HTR-8/SVneo (cell line): ENCODE results near the gene NCBP2.

Experiments used
- DNase-seq: peaks from one replicate; pipeline ENCODE4 v3.0.0; 2011; ENCODE audit warnings: low spot score, mixed read lengths; ENCODE audit not compliant: insufficient read length
- FAIRE-seq: peaks from 2 replicates; lab custom pipeline; 2011; peaks lifted over from hg19 to GRCh38; lab: Jason Lieb, UNC

The NCBP2 gene

GRCh38 chr3:196969134-196969659, 26.9 kb upstream of the NCBP2 start:
- DNase-seq (peak; percentile 39), FAIRE-seq (no peak)

- FAIRE-seq (peak; percentile 55), DNase-seq (no peak)
Measured at GRCh38 chr3:196968233-196969133, 26.2 kb upstream of the NCBP2 start, which contains the start of gene PIGZ. Gene PIGZ, minus strand, starts transcription at chr3:196968833. Its CDS starts 16,802 bp downstream, at chr3:196952031.

- DNase-seq (no peak), FAIRE-seq (no peak)
Measured at GRCh38 chr3:196967412-196968232, 25.3 kb upstream of the NCBP2 start.

- FAIRE-seq (no peak), DNase-seq (no peak)
Measured at GRCh38 chr3:196966526-196967401, 24.4 kb upstream of the NCBP2 start.

GRCh38 chr3:196965804-196966173, 23.5 kb upstream of the NCBP2 start:
- DNase-seq (no peak), FAIRE-seq (no peak)

- DNase-seq (no peak), FAIRE-seq (no peak)
Measured at GRCh38 chr3:196965112-196965803, 22.9 kb upstream of the NCBP2 start.

GRCh38 chr3:196963631-196963953, 21.3 kb upstream of the NCBP2 start:
- DNase-seq (no peak), FAIRE-seq (no peak)

- FAIRE-seq (no peak), DNase-seq (no peak)
Measured at GRCh38 chr3:196962930-196963630, 20.8 kb upstream of the NCBP2 start.

- DNase-seq (no peak), FAIRE-seq (no peak)
Measured at GRCh38 chr3:196962108-196962929, 20.0 kb upstream of the NCBP2 start.

- DNase-seq (no peak), FAIRE-seq (no peak)
Measured at GRCh38 chr3:196954832-196955231, 12.5 kb upstream of the NCBP2 start.

- no peak for DNase-seq
- FAIRE-seq, result no peak
Measured at GRCh38 chr3:196951371-196951770, 9.0 kb upstream of the NCBP2 start.

GRCh38 chr3:196949750-196950149, 7.4 kb upstream of the NCBP2 start:
- FAIRE-seq, result no peak
- no peak for DNase-seq

- no peak for DNase-seq
- no peak for FAIRE-seq
Measured at GRCh38 chr3:196949285-196949619, 6.9 kb upstream of the NCBP2 start.

- DNase-seq, result no peak
- FAIRE-seq, result no peak
Measured at GRCh38 chr3:196948442-196949284, 6.3 kb upstream of the NCBP2 start.

- DNase-seq (no peak), FAIRE-seq (no peak)
Measured at GRCh38 chr3:196947860-196948441, 5.6 kb upstream of the NCBP2 start.

GRCh38 chr3:196947136-196947859, 5.0 kb upstream of the NCBP2 start:
- DNase-seq (no peak), FAIRE-seq (no peak)
